Measurements from ENCODE around the gene ZNF638.

Gene ZNF638

GRCh38 chr2:71449343-71449742 lies 117.8 kb downstream of the ZNF638 start:
- H3K27ac ChIP-seq = no peak overlapping the region
- TF ChIP-seq CTCF (conservative IDR thresholded peaks at IDR 0.05) (no peak), ZFX (IDR thresholded peaks at IDR 0.05) (no peak)

GRCh38 chr2:71451705-71452104 lies 120.1 kb downstream of the ZNF638 start:
- TF ChIP-seq ZFX (IDR thresholded peaks at IDR 0.05) (no peak), CTCF (conservative IDR thresholded peaks at IDR 0.05) (no peak)
- no peak overlapping the region for H3K27ac ChIP-seq

GRCh38 chr2:71452565-71452964 lies 121.0 kb downstream of the ZNF638 start:
- H3K27ac ChIP-seq = no peak overlapping the region
- TF ChIP-seq CTCF (conservative IDR thresholded peaks at IDR 0.05) (no peak), ZFX (IDR thresholded peaks at IDR 0.05) (no peak)

- TF ChIP-seq CTCF (conservative IDR thresholded peaks at IDR 0.05) (no peak), ZFX (IDR thresholded peaks at IDR 0.05) (no peak)
- H3K27ac ChIP-seq = no peak within 1 kb of the TSS
Observed at GRCh38 chr2:71453404-71454220, 122.0 kb downstream of the ZNF638 start, which contains the start of gene DYSF. TSS of gene DYSF (plus strand) at chr2:71453561.

GRCh38 chr2:71454221-71455010 lies 122.8 kb downstream of the ZNF638 start:
- TF ChIP-seq CTCF (conservative IDR thresholded peaks at IDR 0.05) (no peak), ZFX (IDR thresholded peaks at IDR 0.05) (no peak)
- no peak overlapping the region for H3K27ac ChIP-seq

GRCh38 chr2:71455011-71455740 lies 123.6 kb downstream of the ZNF638 start:
- TF ChIP-seq ZFX (IDR thresholded peaks at IDR 0.05) (no peak), CTCF (conservative IDR thresholded peaks at IDR 0.05) (no peak)
- H3K27ac ChIP-seq = no peak overlapping the region

All from C4-2B (cell line).